LHCN-M2 (cell line): ENCODE results near the gene MAN2B2. TPM values are rescaled to one million over a fixed set of nuclear protein-coding genes. Genes with fewer than 3 reads are reported as not detected.
A peak's percentile ranks its signal among the peaks of the same experiment; 100 is the strongest.
"Not testable (repeated sequence)": the region's sequence is repeated elsewhere in the genome, so short reads cannot be mapped to it uniquely, and the experiment has no call there.

ENCODE experiments used
- DNase-seq: peaks from one replicate; pipeline ENCODE4 v3.0.0-alpha.2; 2012; ENCODE audit warnings: low read depth
- total RNA-seq: library from RNA; depleted of rRNA; stranded (reverse); fragments of >200 nt; gene quantifications from 2 replicates; pipeline ENCODE4 v1.2.3, GENCODE V29; 2014; rRNA removed

Gene MAN2B2
- total RNA-seq, 1 experiment from 2014 or later: 32.5 TPM

GRCh38 chr4:6668391-6668790, 93.4 kb downstream of the MAN2B2 start:
- DNase-seq: peak; percentile 74

- DNase-seq: no peak
Measured at GRCh38 chr4:6671648-6672047, 96.7 kb downstream of the MAN2B2 start.

GRCh38 chr4:6672131-6672530, 97.1 kb downstream of the MAN2B2 start:
- no peak for DNase-seq

GRCh38 chr4:6672541-6673190, 97.7 kb downstream of the MAN2B2 start:
- DNase-seq: not testable (repeated sequence)

Other genes starting within 250 kb of the MAN2B2 start
- 0.98 and 1.3 TPM in 2 replicates for gene PPP2R2C, start 102.6 kb upstream of the MAN2B2 start, total RNA-seq
- 99.3 and 131 TPM in 2 replicates for gene MRFAP1, start 65.5 kb downstream of the MAN2B2 start, total RNA-seq
- gene S100P, start 118.7 kb downstream of the MAN2B2 start, total RNA-seq: not detected in 2 replicates
- 61.1 and 61.8 TPM in 2 replicates for gene MRFAP1L1, start 134.7 kb downstream of the MAN2B2 start, total RNA-seq
- 29.6 and 35.6 TPM in 2 replicates for gene BLOC1S4, start 141.0 kb downstream of the MAN2B2 start, total RNA-seq
- gene KIAA0232, start 207.5 kb downstream of the MAN2B2 start, total RNA-seq: 14.1 and 19.0 TPM in 2 replicates